Ishikawa (cell line): Measurements from ENCODE around the gene MMP17.

ENCODE experiments used
- CEBPB ChIP-seq: IDR thresholded peaks from 2 replicates; pipeline ENCODE4 v1.6.1; 2012
- CREB1 ChIP-seq: IDR thresholded peaks from 2 replicates; pipeline ENCODE4 v1.6.1; 2012; ENCODE audit warnings: low read depth
- EP300 ChIP-seq: IDR thresholded peaks from 2 replicates; pipeline ENCODE4 v1.6.1; 2012; ENCODE audit warnings: borderline replicate concordance
- FOXM1 ChIP-seq: IDR thresholded peaks from 2 replicates; pipeline ENCODE4 v1.6.1; 2012; ENCODE audit warnings: low read depth, borderline replicate concordance
- NFIC ChIP-seq: IDR thresholded peaks from 2 replicates; pipeline ENCODE4 v1.6.1; 2012
- RAD21 ChIP-seq: IDR thresholded peaks from 2 replicates; pipeline ENCODE4 v1.6.1; 2012; ENCODE audit warnings: low read depth
- TAF1 ChIP-seq: IDR thresholded peaks from 2 replicates; pipeline ENCODE4 v1.6.1; 2012; ENCODE audit warnings: low read depth, mild to moderate bottlenecking
- TCF12 ChIP-seq: IDR thresholded peaks from 2 replicates; pipeline ENCODE4 v1.6.1; 2012; ENCODE audit warnings: low read depth
- TEAD4 ChIP-seq: IDR thresholded peaks from 2 replicates; pipeline ENCODE4 v1.6.1; 2012
- YY1 ChIP-seq: IDR thresholded peaks from 2 replicates; pipeline ENCODE4 v1.6.1; 2012; ENCODE audit warnings: low read depth
- ZBTB7A ChIP-seq: IDR thresholded peaks from 2 replicates; pipeline ENCODE4 v1.6.1; 2012; ENCODE audit warnings: low read depth
- TF ChIP-seq, protein P1 (sequence below): IDR thresholded peaks from 2 replicates; pipeline ENCODE4 v1.6.1; 2012
- TF ChIP-seq, protein P2 (sequence below): IDR thresholded peaks from 2 replicates; pipeline ENCODE4 v1.6.1; 2012; ENCODE audit warnings: low read depth, mild to moderate bottlenecking

MMP17 gene

DNA sequence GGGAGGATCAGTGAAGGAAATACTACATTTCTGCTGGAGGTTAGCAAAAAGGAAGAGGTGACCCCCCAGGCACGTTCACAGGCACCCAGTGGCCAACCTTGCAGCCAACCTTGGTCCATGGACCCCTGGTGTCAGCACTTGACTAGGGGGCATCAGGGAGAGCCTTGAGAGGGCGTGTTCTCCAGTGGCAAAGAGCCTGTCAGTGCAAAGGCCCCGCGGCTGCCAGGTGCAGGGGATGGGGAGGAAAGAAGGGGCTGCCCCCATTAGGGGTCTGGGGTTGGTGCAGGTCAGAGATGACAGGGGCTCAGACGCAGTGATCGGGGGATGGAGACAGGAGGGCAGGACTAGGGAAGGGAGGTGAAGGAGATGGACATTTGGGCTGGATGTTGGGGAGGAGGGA lies 43.5 kb downstream of the MMP17 start:
- no peak for TF ChIP-seq CREB1
- TF ChIP-seq, protein P1, sequence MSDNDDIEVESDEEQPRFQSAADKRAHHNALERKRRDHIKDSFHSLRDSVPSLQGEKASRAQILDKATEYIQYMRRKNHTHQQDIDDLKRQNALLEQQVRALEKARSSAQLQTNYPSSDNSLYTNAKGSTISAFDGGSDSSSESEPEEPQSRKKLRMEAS, result no peak
- TF ChIP-seq TAF1, result no peak

DNA sequence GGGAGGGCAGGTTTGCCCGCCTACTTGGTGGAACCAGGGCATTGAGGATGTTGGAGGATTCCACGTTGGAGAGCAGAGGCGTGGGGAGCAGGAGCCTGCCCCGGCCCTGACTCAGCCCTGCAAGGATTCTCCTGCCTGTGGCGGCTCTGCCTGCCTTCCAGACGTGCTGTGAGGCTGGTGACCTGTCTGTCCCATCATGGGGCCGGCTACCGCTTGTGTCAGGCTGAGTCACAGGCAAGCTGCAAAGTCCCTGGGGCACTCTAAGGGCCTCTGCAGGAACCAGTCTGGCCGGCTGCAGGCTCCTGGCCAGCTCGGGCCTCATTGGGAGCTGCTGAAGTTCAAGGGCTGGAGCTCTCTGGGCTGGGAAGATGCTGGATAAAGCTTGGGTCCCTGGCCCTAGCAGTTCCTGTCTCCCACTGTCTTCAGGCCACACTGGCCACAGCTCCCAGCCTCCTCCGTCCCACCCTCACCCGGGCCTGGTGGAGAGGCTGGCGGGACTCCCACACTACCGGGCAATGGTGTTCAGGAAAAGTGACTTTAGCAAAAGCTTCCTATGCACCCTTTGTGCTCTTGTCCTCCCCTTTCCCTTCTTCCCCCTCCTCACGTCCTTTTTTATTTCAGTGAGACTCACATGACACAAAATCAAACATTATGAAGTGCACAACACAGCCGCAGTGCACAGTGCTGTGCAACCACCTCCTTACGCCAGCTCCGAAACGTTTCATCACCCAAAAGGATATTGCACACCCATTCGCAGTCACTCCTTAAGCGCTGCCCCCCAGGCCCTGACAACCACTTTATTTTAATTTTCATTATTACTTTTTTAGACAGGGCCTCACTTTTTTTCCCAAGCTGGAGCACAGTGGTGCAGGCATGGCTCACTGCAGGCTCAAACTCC lies 44.2 kb downstream of the MMP17 start:
- TF ChIP-seq ZBTB7A (no peak), NFIC (peak; percentile 59; the same call in 1 of the 2 replicates), TCF12 (0 out of 2 replicates have a peak, but pooled peaks have one; percentile 33)

DNA sequence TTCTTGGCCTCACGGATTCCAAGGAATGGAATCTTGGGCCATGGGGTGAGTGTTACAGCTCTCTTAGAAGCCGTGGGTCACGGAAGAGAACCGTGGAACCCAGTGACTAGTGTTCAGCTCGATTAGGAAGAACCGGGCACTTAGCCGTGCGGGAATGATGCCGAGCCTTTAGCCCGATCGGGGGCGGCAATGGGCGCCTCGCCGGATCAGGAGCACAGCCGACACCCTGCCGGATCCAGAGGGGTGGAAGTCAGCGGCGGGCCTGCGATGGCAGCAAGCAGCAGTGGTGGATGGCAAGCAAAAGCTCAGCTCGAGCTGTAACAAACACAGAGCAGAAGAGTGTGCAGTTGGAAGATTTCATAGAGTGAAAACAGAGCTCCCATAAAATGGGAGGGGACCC lies 45.1 kb downstream of the MMP17 start:
- no peak for TF ChIP-seq CEBPB
- TF ChIP-seq, protein P2, sequence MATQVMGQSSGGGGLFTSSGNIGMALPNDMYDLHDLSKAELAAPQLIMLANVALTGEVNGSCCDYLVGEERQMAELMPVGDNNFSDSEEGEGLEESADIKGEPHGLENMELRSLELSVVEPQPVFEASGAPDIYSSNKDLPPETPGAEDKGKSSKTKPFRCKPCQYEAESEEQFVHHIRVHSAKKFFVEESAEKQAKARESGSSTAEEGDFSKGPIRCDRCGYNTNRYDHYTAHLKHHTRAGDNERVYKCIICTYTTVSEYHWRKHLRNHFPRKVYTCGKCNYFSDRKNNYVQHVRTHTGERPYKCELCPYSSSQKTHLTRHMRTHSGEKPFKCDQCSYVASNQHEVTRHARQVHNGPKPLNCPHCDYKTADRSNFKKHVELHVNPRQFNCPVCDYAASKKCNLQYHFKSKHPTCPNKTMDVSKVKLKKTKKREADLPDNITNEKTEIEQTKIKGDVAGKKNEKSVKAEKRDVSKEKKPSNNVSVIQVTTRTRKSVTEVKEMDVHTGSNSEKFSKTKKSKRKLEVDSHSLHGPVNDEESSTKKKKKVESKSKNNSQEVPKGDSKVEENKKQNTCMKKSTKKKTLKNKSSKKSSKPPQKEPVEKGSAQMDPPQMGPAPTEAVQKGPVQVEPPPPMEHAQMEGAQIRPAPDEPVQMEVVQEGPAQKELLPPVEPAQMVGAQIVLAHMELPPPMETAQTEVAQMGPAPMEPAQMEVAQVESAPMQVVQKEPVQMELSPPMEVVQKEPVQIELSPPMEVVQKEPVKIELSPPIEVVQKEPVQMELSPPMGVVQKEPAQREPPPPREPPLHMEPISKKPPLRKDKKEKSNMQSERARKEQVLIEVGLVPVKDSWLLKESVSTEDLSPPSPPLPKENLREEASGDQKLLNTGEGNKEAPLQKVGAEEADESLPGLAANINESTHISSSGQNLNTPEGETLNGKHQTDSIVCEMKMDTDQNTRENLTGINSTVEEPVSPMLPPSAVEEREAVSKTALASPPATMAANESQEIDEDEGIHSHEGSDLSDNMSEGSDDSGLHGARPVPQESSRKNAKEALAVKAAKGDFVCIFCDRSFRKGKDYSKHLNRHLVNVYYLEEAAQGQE, result no peak
- no peak for TF ChIP-seq ZBTB7A
- TF ChIP-seq TAF1, result no peak
- no peak for TF ChIP-seq TEAD4
- TF ChIP-seq, protein P1, result no peak
- TF ChIP-seq FOXM1, result no peak
- no peak for TF ChIP-seq YY1
- TF ChIP-seq NFIC, result no peak
- TF ChIP-seq TCF12, result no peak
- TF ChIP-seq RAD21, result no peak

DNA sequence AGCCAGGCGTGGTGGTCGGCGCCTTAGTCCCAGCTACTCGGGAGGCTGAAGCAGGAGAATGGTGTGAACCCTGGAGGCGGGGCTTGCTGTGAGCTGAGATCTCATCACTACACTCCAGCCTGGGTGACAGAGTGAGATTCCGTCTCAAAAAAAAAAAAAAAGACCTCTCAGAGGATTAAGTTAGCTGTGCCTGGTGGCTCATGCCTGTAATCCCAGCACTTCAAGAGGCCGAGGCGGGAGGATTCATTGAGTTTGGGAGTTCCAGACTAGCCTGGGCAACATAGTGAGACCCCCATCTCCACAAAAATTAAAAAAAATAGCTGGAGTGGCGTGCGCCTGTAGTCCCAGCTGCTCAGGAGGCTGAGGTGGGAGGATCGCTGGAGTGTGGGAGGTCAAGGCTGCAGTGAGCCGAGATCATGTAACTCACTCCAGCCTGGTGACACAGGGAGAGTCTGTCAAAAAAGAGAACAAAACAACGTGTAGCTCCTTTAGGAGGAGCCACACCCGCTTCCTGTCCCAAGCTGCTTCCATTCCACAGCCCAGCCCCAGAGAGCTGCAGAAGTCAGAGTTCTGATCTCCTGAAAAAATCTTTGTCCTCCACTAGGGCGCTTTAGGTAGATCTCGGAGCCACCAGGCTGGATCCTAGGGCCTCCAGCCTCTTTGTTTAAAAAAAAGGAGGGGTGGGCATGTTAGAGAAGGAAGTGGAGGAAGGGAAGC lies 54.8 kb downstream of the MMP17 start:
- TF ChIP-seq FOXM1 (no peak), EP300 (no peak), CREB1 (no peak), ZBTB7A (no peak), NFIC (no peak), CEBPB (no peak), TAF1 (no peak), YY1 (no peak), TCF12 (no peak), RAD21 (no peak)
- TF ChIP-seq, protein P2, result no peak

DNA sequence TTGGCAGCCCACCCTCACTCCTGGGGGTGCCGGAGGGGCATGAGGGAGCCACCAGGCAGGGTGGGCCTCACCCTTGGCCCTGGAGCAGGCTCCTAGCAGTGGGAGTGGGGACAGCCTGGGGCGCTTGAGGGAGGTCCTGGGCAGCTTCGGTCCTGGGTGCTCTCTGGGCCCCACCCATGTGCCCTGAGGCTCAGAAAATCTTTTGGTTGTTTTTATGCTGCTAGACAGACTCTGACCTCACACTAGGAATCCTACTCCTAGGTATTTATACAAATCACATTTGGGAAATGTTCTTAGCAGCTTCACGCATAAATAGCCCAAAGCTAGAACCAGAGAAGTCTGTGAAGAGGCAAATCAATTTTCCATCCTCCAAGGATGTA lies 55.3 kb downstream of the MMP17 start:
- TF ChIP-seq CREB1 (no peak), CEBPB (no peak)
- TF ChIP-seq, protein P2, result no peak

DNA sequence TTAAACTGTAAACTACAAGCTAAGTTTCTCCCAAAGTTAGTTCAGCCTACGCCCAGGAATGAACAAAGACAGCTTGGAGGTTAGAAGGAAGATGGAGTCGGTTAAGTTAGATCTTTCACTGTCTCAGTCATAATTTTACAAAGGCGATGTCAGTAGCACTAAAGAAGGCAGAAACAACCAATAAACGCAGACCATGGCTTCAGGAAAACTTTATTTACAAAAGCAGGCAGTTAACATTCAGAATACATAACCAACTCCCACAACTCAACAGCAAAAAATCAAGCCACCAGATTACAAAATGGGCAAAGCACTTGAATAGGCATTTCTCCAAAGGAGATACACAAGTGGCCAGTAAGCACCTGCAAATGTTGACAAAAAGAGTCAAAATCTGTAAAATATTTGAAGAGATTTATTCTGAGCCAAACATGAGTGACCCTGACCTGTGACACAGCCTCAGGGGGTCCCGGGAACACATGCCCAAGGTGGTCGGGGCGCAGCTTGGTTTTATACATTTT lies 57.4 kb downstream of the MMP17 start:
- TF ChIP-seq, protein P2, result no peak
- TF ChIP-seq FOXM1, result no peak
- no peak for TF ChIP-seq YY1
